DND-41 (cell line): ENCODE data around the gene CASP2.

Experiments
- ATAC-seq: fragments of 200-7000 bp; cut with Tn5 transposase; 3 replicates; pipeline ENCODE4 v1.9.1; 2021; ENCODE audit warnings: low read depth; ENCODE audit not compliant: insufficient read depth
- DNase-seq: peaks from one replicate; pipeline ENCODE4 v3.0.0-alpha.2; 2020
- H2AFZ ChIP-seq: 2 replicates; pipeline ENCODE4 v1.6.0; 2012; ENCODE audit warnings: low read depth, low read length
- H3K27ac ChIP-seq: 2 replicates; pipeline ENCODE4 v1.5.1; 2012; ENCODE audit warnings: low read length, inconsistent platforms
- H3K27me3 ChIP-seq: fragments of 200-600 bp; sonication (generic); 2 replicates; pipeline ENCODE4 v1.6.0; 2012; ENCODE audit warnings: low read length, mild to moderate bottlenecking, inconsistent platforms; ENCODE audit not compliant: insufficient read depth, poor library complexity
- H3K36me3 ChIP-seq: 2 replicates; pipeline ENCODE4 v1.5.1; 2012; ENCODE audit warnings: low read length, inconsistent platforms; ENCODE audit not compliant: insufficient read depth
- H3K4me1 ChIP-seq: 2 replicates; pipeline ENCODE4 v1.5.1; 2012; ENCODE audit warnings: mild to moderate bottlenecking, low read length; ENCODE audit not compliant: insufficient read depth
- H3K4me2 ChIP-seq: 2 replicates; pipeline ENCODE4 v1.6.0; 2012; ENCODE audit warnings: mild to moderate bottlenecking, moderate library complexity, low read length, inconsistent platforms; ENCODE audit not compliant: insufficient read depth
- H3K4me3 ChIP-seq, 2 experiments: fragments of 200-600 bp in 1 of 2; shearing (Covaris generic) in 1 of 2; 2 replicates each; pipeline ENCODE4 v1.5.1; 2012 to 2016; ENCODE audit warnings: inconsistent platforms in 2 of 2, low read length in 2 of 2, mild to moderate bottlenecking in 2 of 2, low read depth in 1 of 2, moderate library complexity in 1 of 2
- H3K79me2 ChIP-seq: 2 replicates; pipeline ENCODE4 v1.6.0; 2012; ENCODE audit warnings: low read length, inconsistent platforms; ENCODE audit not compliant: insufficient read depth
- H3K9ac ChIP-seq: 2 replicates; pipeline ENCODE4 v1.6.0; 2012; ENCODE audit warnings: low read depth, mild to moderate bottlenecking, inconsistent platforms, low read length, moderate library complexity
- H3K9me3 ChIP-seq: 2 replicates; pipeline ENCODE4 v1.5.1; 2012; ENCODE audit warnings: low read length, moderate library complexity, mild to moderate bottlenecking, inconsistent platforms; ENCODE audit not compliant: insufficient read depth, severe bottlenecking
- H4K20me1 ChIP-seq: 2 replicates; pipeline ENCODE4 v1.6.0; 2012; ENCODE audit warnings: low read length; ENCODE audit not compliant: insufficient read depth
- EZH2 ChIP-seq: IDR thresholded peaks from 3 replicates; pipeline ENCODE4 v1.6.1; 2012; ENCODE audit warnings: borderline replicate concordance, low read depth, mild to moderate bottlenecking, moderate library complexity, low read length, inconsistent platforms; ENCODE audit not compliant: severe bottlenecking
- TF ChIP-seq, protein P1 (sequence below): IDR thresholded peaks from 2 replicates; pipeline ENCODE4 v1.5.1; 2012; ENCODE audit warnings: borderline replicate concordance, low read length, moderate library complexity, mild to moderate bottlenecking; ENCODE audit not compliant: poor library complexity, severe bottlenecking; ENCODE audit errors: extremely low read depth

Gene CASP2

DNA sequence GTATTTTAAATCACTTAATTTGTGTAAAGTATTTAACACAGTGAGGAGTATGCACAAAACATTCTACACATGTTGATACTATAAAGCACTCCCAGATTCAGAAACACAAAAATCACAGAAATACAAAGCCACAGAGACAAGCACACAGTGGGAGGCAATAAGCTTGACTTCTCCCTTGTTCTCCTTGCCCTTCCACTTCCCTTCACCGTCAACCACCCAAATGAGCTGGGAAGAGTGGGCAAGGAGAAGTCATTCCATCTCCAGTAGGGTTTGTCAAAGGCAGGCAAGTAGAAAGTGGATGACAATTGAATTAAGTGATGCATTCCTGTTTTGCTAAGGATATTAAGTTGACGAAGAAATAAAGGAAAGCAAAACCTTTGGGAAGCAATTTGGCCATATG lies 7.6 kb upstream of the CASP2 start:
- no peaks in the 10 kb centered on the region for H3K27me3 ChIP-seq
- no peaks in the 10 kb centered on the region for H3K9me3 ChIP-seq
- no peak overlapping the region for H3K27ac ChIP-seq
- H3K9ac ChIP-seq: no peak overlapping the region
- H3K79me2 ChIP-seq: no peaks in the 10 kb centered on the region
- H4K20me1 ChIP-seq: no peaks in the 10 kb centered on the region
- no peaks in the 10 kb centered on the region for H3K36me3 ChIP-seq
- TF ChIP-seq EZH2: no peak
- TF ChIP-seq, protein P1, sequence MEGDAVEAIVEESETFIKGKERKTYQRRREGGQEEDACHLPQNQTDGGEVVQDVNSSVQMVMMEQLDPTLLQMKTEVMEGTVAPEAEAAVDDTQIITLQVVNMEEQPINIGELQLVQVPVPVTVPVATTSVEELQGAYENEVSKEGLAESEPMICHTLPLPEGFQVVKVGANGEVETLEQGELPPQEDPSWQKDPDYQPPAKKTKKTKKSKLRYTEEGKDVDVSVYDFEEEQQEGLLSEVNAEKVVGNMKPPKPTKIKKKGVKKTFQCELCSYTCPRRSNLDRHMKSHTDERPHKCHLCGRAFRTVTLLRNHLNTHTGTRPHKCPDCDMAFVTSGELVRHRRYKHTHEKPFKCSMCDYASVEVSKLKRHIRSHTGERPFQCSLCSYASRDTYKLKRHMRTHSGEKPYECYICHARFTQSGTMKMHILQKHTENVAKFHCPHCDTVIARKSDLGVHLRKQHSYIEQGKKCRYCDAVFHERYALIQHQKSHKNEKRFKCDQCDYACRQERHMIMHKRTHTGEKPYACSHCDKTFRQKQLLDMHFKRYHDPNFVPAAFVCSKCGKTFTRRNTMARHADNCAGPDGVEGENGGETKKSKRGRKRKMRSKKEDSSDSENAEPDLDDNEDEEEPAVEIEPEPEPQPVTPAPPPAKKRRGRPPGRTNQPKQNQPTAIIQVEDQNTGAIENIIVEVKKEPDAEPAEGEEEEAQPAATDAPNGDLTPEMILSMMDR: no peak
- no peak for DNase-seq
- H3K4me1 ChIP-seq: peaks cover 5% of the 10 kb centered on the region; the same call in 1 of the 2 replicates
- H2AFZ ChIP-seq: no peak overlapping the region
- H3K4me2 ChIP-seq: no peak overlapping the region
- no peak overlapping the region for H3K4me3 ChIP-seq
- ATAC-seq: no peak

DNA sequence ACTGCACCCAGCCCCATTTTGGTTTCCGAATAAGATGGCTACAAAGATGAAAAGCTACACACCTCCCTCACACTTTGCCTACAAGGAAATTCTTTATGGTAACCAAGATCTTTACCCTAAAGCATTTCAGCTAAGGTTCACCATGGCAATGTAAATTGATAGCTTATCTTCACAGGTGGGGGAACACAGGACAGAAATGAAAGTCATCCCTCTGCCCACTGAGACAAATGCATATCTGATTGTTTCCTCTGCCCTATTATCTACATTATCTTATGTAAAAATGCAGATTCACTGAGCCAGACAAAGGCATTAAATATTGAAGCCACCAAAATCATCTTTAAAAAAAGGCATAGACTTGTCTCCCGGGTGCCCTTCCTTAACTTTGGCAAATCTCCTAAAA lies 6.6 kb upstream of the CASP2 start:
- DNase-seq: no peak
- no peak overlapping the region for H3K27ac ChIP-seq
- no peaks in the 10 kb centered on the region for H3K79me2 ChIP-seq
- H3K27me3 ChIP-seq: no peaks in the 10 kb centered on the region
- no peak overlapping the region for H3K9ac ChIP-seq
- no peaks in the 10 kb centered on the region for H4K20me1 ChIP-seq
- no peak overlapping the region for H3K4me3 ChIP-seq
- H3K9me3 ChIP-seq: no peaks in the 10 kb centered on the region
- H3K36me3 ChIP-seq: no peaks in the 10 kb centered on the region
- TF ChIP-seq, protein P1: no peak
- no peak for TF ChIP-seq EZH2
- no peak overlapping the region for H3K4me2 ChIP-seq
- ATAC-seq: no peak
- H2AFZ ChIP-seq: no peak overlapping the region
- peaks cover 5% of the 10 kb centered on the region; the same call in 1 of the 2 replicates for H3K4me1 ChIP-seq

DNA sequence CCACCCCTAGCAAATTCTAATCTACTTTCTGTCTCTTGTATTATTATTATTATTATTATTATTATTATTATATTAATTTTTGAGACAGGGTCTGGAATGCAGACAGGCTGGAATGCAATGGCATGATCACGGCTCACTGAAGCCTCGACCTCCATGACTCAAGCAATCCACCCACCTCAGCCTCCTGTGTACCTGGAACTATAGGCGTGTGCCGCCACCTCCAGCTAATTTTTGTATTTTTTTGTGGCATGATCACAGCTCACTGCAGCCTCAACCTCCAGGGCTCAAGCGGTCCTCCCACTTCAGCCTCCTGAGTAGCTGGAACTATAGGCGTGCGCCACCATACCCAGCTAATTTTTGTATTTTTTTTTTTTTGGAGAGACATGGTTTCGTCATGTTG lies 6.0 kb upstream of the CASP2 start:
- H3K4me3 ChIP-seq: no peak overlapping the region
- H3K9me3 ChIP-seq: no peaks in the 10 kb centered on the region
- H3K27ac ChIP-seq: no peak overlapping the region
- no peaks in the 10 kb centered on the region for H4K20me1 ChIP-seq
- no peak for DNase-seq
- no peak overlapping the region for H3K9ac ChIP-seq
- no peak for ATAC-seq
- no peaks in the 10 kb centered on the region for H3K79me2 ChIP-seq
- peaks cover 10% of the 10 kb centered on the region for H3K4me1 ChIP-seq
- no peaks in the 10 kb centered on the region for H3K27me3 ChIP-seq
- H2AFZ ChIP-seq: no peak overlapping the region
- H3K36me3 ChIP-seq: no peaks in the 10 kb centered on the region
- no peak overlapping the region for H3K4me2 ChIP-seq
- TF ChIP-seq, protein P1: no peak
- TF ChIP-seq EZH2: no peak

DNA sequence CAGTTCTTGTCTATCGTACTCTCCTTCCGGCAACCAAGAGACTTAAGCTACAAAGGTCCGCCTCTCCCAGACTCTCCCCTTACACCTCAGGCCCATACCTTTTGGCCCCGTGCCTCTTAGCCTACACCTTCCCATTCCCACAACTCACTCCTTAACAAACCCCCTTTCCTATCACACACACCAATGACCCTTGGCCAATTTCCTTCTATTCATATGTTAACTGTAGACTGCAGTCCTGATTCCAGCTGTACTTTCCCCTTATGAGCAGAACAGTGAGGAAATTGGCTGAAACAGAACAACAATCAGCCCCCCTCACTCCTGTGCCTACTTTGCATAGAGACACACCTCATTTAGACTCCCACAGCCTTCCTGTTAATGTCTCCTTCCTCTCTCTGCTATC lies 4.8 kb upstream of the CASP2 start:
- Histone ChIP-seq H3K4me1 (peaks cover 19% of the 10 kb centered on the region), H3K27me3 (no peaks in the 10 kb centered on the region), H3K27ac (no peak overlapping the region), H4K20me1 (no peaks in the 10 kb centered on the region), H3K4me2 (no peak overlapping the region), H3K9ac (no peak overlapping the region), H3K79me2 (peaks cover 9% of the 10 kb centered on the region), H3K9me3 (no peaks in the 10 kb centered on the region), H3K36me3 (no peaks in the 10 kb centered on the region; the same call in 1 of the 2 replicates), H3K4me3 (no peak overlapping the region), H2AFZ (no peak overlapping the region)
- ATAC-seq: no peak
- TF ChIP-seq, protein P1: no peak
- no peak for TF ChIP-seq EZH2
- no peak for DNase-seq
